Esophagus squamous epithelium (tissue), 4 donors: ENCODE results near the gene KIF13A.

Source experiments
- CTCF ChIP-seq, 6 experiments: fragments of 450-650 bp in 4 of 6; fragments of 200-600 bp in 2 of 6; sonication (generic) in 2 of 6; IDR thresholded peaks; one replicate each; pipeline ENCODE4 v1.5.1; 2016 to 2019; ENCODE audit warnings: antibody characterized with exemption in 6 of 6, mild to moderate bottlenecking in 4 of 6, moderate library complexity in 4 of 6
- POLR2A ChIP-seq, 4 donors: fragments of 450-650 bp; IDR thresholded peaks; one replicate each; pipeline ENCODE4 v1.6.1; 2017; ENCODE audit warnings: antibody characterized with exemption in 4 of 4, mild to moderate bottlenecking in 4 of 4, moderate library complexity in 3 of 4

- TF ChIP-seq CTCF (IDR thresholded peaks at IDR 0.05) (no peak), POLR2A (IDR thresholded peaks at IDR 0.05) (no peak)
Observed at GRCh38 chr6:17902974-17903373, 84.5 kb downstream of the KIF13A start.
